ENCODE results near the gene SLC2A5. TPM values are rescaled to one million over a fixed set of nuclear protein-coding genes. Genes with fewer than 3 reads are reported as not detected.
A peak's percentile ranks its signal among the peaks of the same experiment; 100 is the strongest.

Gene SLC2A5
- total and polyA plus RNA-seq, 2 donors (not counting 3 experiments of a cell fraction or from before 2014, with no cell fraction given), result not detected

DNA sequence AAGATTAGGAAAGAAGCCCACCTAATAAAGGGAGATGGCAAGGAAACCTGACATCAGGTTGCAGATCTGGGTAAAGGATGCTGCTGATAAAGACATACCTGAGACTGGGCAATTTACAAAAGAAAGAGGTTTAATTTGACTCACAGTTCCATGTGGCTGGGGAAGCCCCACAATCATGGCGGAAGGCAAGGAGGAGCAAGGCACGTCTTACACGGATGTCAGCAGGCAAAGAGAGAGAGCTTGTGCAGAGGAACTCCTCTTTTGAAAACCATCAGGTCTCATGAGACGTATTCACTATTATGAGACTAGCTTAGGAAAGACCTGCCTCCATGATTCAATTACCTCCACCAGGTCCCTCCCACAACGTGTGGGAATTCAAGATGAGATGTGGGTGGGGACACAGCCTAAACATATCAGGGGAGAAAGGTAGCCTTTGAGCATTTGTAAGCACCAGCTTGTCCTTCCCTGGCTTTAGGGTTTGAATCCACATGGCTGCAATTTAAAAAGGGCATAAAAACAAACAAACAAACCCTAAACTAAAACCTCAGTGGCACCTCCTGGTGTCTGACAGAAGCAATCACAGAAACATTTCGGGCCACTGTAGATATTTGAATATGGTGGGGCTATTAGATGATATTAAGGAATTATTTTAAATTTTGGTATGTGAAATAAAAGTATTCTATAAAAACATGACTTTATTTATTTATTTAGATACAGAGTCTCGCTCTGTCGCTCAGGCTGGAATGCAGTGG is 76.3 kb downstream of the SLC2A5 start:
- dilution Hi-C loops (cut with MboI; ENCODE audit: extremely low pct_ligation_motif_present, low sequenced_read_pairs) (no loop called here), intact Hi-C loops (cut with micrococcal nuclease) (loop anchor here (1.0 kb wide), 1 partner anchor 75 kb away; no protein-coding TSS in a partner anchor)
- H3K79me2 ChIP-seq (ENCODE audit: control insufficient read depth, insufficient read depth, low read length), result no peaks in the 10 kb centered on the region
- H3K9me1 ChIP-seq (replicated peaks; ENCODE audit: control insufficient read depth, extremely low read depth, insufficient read depth, low read length), result no peaks in the 10 kb centered on the region
- TF ChIP-seq MYC (IDR thresholded peaks at IDR 0.05; ENCODE audit: low read depth, low read length), result no peak
- no peak for TF ChIP-seq GATA2 (IDR thresholded peaks at IDR 0.05; ENCODE audit: insufficient read depth, insufficient read length, low read depth, low read length)
- TF ChIP-seq, protein P1, sequence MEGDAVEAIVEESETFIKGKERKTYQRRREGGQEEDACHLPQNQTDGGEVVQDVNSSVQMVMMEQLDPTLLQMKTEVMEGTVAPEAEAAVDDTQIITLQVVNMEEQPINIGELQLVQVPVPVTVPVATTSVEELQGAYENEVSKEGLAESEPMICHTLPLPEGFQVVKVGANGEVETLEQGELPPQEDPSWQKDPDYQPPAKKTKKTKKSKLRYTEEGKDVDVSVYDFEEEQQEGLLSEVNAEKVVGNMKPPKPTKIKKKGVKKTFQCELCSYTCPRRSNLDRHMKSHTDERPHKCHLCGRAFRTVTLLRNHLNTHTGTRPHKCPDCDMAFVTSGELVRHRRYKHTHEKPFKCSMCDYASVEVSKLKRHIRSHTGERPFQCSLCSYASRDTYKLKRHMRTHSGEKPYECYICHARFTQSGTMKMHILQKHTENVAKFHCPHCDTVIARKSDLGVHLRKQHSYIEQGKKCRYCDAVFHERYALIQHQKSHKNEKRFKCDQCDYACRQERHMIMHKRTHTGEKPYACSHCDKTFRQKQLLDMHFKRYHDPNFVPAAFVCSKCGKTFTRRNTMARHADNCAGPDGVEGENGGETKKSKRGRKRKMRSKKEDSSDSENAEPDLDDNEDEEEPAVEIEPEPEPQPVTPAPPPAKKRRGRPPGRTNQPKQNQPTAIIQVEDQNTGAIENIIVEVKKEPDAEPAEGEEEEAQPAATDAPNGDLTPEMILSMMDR (IDR thresholded peaks at IDR 0.05; ENCODE audit: extremely low read depth in 1 of 2, insufficient read depth in 1 of 2, low read depth in 1 of 2, low read length in 2 of 2), result peak; percentile 14 to 27
- TF ChIP-seq JUN (IDR thresholded peaks at IDR 0.05; ENCODE audit: borderline replicate concordance, insufficient read depth, insufficient read length, low read depth), result no peak
- TF ChIP-seq POLR2AphosphoS5 (IDR thresholded peaks at IDR 0.05; ENCODE audit: insufficient read depth, low read depth, low read length), result no peak
- no peaks in the 10 kb centered on the region for H3K9me3 ChIP-seq (replicated peaks; ENCODE audit: control insufficient read depth, insufficient read depth, low read length)
- H3K27ac ChIP-seq (ENCODE audit: insufficient read depth, low read depth, low read length), result no peak overlapping the region
- no peak overlapping the region for H3K4me3 ChIP-seq (replicated peaks in 1 of 3; ENCODE audit: insufficient read depth in 1 of 3, low read depth in 1 of 3, low read length in 3 of 3)
- H2AFZ ChIP-seq (ENCODE audit: low read depth, low read length), result no peak overlapping the region
- H3K4me2 ChIP-seq (ENCODE audit: insufficient read depth, low read length), result no peak overlapping the region
- no peak overlapping the region for H3K9ac ChIP-seq (replicated peaks; ENCODE audit: extremely low read depth, insufficient read depth, low read length)
- POLR2A ChIA-PET, result interaction anchor here (0.6 kb wide), 1 partner anchor 719 kb away, joined by 4 read pairs; no protein-coding TSS in a partner anchor
- DNase-seq (ENCODE audit: low read depth, low spot score) (no peak), FAIRE-seq (no peak)
- H4K20me1 ChIP-seq (replicated peaks; ENCODE audit: control insufficient read depth, extremely low read depth, insufficient read depth, low read length), result no peaks in the 10 kb centered on the region
- CTCF ChIA-PET, result interaction anchor here (0.6 to 2.3 kb wide), 9 partner anchors 11 to 109 kb away, joined by 3 to 41 read pairs (median 3); no protein-coding TSS in a partner anchor
- no TSS peak for BruUV-seq (replicated peaks)
- H3K36me3 ChIP-seq (ENCODE audit: control insufficient read depth in 2 of 2, extremely low read depth in 1 of 2, insufficient read depth in 2 of 2, low read length in 2 of 2), result no peaks in the 10 kb centered on the region
- H3K4me1 ChIP-seq (ENCODE audit: control insufficient read depth, extremely low read depth, insufficient read depth, low read length), result no peaks in the 10 kb centered on the region
- no peaks in the 10 kb centered on the region for H3K27me3 ChIP-seq (ENCODE audit: control insufficient read depth in 2 of 2, insufficient read depth in 2 of 2, low read length in 2 of 2)

All from endothelial cell of umbilical vein (primary cell).